Right lobe of liver (tissue), 6 donors: ENCODE measurements around the gene CLIC5. TPM values are rescaled to one million over a fixed set of nuclear protein-coding genes. Genes with fewer than 3 reads are reported as not detected.

Experiments used
- ATAC-seq, 4 donors: fragments of 200-7000 bp; cut with Tn5 transposase; one replicate each; pipeline ENCODE4 v1.9.1; 2020; ENCODE audit warnings: mild to moderate bottlenecking in 4 of 4, moderate library complexity in 4 of 4
- DNase-seq, 3 donors: peaks; one replicate each; pipeline ENCODE4 v3.0.0-alpha.2; 2020
- H3K27ac ChIP-seq, 3 donors: fragments of 200-600 bp; one replicate each; pipeline ENCODE4 v1.8.0; 2022
- H3K27me3 ChIP-seq, 2 donors: fragments of 200-600 bp; one replicate each; pipeline ENCODE4 v1.8.0; 2022
- H3K36me3 ChIP-seq, 4 donors: fragments of 200-600 bp; sonication (generic) in 1 of 4; one replicate each; pipeline versions ENCODE4 v1.5.1 to v1.8.0; 2017 to 2022; ENCODE audit warnings: control low read depth in 1 of 4
- H3K4me1 ChIP-seq, 4 donors: fragments of 200-600 bp; sonication (generic) in 1 of 4; one replicate each; pipeline versions ENCODE4 v1.5.1 to v1.8.0; 2017 to 2022; ENCODE audit warnings: control low read depth in 1 of 4
- H3K4me3 ChIP-seq, 3 donors: fragments of 200-600 bp; one replicate each; pipeline ENCODE4 v1.8.0; 2022
- H3K9me3 ChIP-seq, 4 donors: fragments of 200-600 bp; sonication (generic) in 1 of 4; one replicate each; pipeline versions ENCODE4 v1.5.1 to v1.8.0; 2017 to 2022; ENCODE audit warnings: control low read depth in 1 of 4
- POLR2A ChIP-seq: fragments of 450-650 bp; IDR thresholded peaks from one replicate; pipeline ENCODE4 v1.6.1; 2017; ENCODE audit warnings: antibody characterized with exemption, mild to moderate bottlenecking
- WGBS: methylation state at CpG from one replicate; pipeline ENCODE4 v1.1.6; 2018; ENCODE audit warnings: low coverage, low lambda C conversion rate; ENCODE audit not compliant: insufficient coverage; ENCODE audit errors: missing lambda C conversion rate; 5-methylcytosine and 5-hydroxymethylcytosine counted together
- intact Hi-C, 2 donors: fragments of 100-400 bp; cut with DNase I; formaldehyde crosslinking; loops; one replicate each; pipeline versions ENCODE4 v1.11.2 to v1.14.1; 2022
- total RNA-seq, 6 experiments: library from RNA; depleted of rRNA in 2 of 6; stranded (reverse); fragments of >200 nt in 2 of 6; fragmentation: NEBNext Ultra II Directional in 3 of 6; extraction: Animal tissue kit (Norgen Biotek cat#: 25700) in 3 of 6; gene quantifications; one replicate each; pipeline versions ENCODE4 v1.1.0 to v1.2.4, GENCODE V29; 2016 to 2023
- TF ChIP-seq, protein P1 (sequence below), 4 donors: fragments of 200-600 bp in 3 of 4; fragments of 450-650 bp in 1 of 4; IDR thresholded peaks; one replicate each; pipeline versions ENCODE4 v1.5.1 to v1.8.0; 2016 to 2022; ENCODE audit warnings: antibody characterized with exemption in 4 of 4, mild to moderate bottlenecking in 2 of 4
- donor health status: DM: no; HTN: yes; CAD: no.
- donor health status: DM: no; HTN: no; CAD: no.
- donor health status: DM: no; HTN: no; CAD: no.
- donor health status: DM: no; HTN: yes; CAD: no.
- donor health status: DM: no; HTN: yes; CAD: no.

CLIC5 gene
- total RNA-seq, 6 experiments from 2014 or later = 0.18 to 0.42 (median 0.29) TPM

DNA sequence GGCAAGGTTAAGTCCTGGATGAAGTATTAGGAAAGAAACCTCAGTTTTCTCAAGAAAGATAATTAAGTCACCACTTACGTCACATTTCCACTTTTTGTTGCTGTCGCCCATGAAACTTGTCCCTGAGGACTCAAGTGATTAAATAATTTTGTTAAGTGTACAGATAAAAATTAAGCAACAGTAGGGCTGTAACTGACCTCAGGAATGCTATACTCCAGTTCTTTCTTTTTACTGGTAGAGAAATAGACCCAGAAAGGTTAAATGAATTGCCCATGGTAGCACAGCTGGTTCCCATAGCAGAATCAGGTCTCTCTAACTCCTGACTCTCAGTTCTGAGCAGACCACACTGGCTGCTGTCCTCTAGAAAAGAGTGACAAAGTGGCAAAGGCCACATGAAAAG is 54.5 kb downstream of the CLIC5 start:
- DNase-seq (no peak), ATAC-seq (no peak)
- no peak overlapping the region for H3K27ac ChIP-seq
- no peaks in the 10 kb centered on the region for H3K9me3 ChIP-seq
- WGBS = 60% methylated on average over 2 of the region's 2 CpGs
- H3K36me3 ChIP-seq = no peaks in the 10 kb centered on the region
- H3K4me1 ChIP-seq = no peaks in the 10 kb centered on the region
- intact Hi-C loops = no loop called here
- TF ChIP-seq POLR2A = no peak
- TF ChIP-seq, protein P1, sequence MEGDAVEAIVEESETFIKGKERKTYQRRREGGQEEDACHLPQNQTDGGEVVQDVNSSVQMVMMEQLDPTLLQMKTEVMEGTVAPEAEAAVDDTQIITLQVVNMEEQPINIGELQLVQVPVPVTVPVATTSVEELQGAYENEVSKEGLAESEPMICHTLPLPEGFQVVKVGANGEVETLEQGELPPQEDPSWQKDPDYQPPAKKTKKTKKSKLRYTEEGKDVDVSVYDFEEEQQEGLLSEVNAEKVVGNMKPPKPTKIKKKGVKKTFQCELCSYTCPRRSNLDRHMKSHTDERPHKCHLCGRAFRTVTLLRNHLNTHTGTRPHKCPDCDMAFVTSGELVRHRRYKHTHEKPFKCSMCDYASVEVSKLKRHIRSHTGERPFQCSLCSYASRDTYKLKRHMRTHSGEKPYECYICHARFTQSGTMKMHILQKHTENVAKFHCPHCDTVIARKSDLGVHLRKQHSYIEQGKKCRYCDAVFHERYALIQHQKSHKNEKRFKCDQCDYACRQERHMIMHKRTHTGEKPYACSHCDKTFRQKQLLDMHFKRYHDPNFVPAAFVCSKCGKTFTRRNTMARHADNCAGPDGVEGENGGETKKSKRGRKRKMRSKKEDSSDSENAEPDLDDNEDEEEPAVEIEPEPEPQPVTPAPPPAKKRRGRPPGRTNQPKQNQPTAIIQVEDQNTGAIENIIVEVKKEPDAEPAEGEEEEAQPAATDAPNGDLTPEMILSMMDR (IDR thresholded peaks at IDR 0.05) = no peak
- H3K27me3 ChIP-seq = no peaks in the 10 kb centered on the region
- no peak overlapping the region for H3K4me3 ChIP-seq

DNA sequence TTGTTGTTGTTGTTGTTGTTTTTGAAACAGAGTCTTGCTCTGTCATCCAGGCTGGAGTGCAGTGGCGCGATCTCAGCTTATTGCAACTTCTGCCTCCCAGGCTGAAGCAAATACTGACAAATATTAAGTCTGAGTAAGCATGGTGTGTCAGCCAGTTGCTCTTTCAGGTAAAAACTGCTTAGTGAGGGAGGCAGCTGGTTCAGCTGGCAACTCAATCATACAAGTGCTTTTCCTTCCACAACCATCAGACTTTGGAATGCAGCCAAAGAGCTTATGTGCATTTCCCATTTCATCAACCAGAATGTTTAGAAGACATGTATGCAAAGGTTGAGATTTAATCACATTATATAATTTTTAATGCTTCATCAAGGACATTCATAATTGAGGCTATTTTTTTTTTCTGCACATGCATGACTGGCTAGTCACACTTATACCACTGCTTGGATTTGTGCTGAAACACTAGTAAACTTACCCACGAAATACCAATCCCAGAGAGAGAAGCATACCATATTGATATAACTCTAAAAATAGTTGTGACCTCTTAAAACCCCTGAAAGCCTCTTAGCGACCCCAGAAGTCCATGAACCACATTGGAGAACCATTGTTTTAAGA is 56.0 kb downstream of the CLIC5 start:
- intact Hi-C loops = no loop called here
- no peak for DNase-seq
- Histone ChIP-seq H3K4me3 (no peak overlapping the region), H3K9me3 (no peaks in the 10 kb centered on the region), H3K4me1 (no peaks in the 10 kb centered on the region), H3K27me3 (no peaks in the 10 kb centered on the region), H3K27ac (no peak overlapping the region), H3K36me3 (no peaks in the 10 kb centered on the region)
- TF ChIP-seq POLR2A = no peak
- TF ChIP-seq, protein P1 (IDR thresholded peaks at IDR 0.05) = no peak
- no peak for ATAC-seq
- 53% methylated on average over 4 of the region's 4 CpGs for WGBS

DNA sequence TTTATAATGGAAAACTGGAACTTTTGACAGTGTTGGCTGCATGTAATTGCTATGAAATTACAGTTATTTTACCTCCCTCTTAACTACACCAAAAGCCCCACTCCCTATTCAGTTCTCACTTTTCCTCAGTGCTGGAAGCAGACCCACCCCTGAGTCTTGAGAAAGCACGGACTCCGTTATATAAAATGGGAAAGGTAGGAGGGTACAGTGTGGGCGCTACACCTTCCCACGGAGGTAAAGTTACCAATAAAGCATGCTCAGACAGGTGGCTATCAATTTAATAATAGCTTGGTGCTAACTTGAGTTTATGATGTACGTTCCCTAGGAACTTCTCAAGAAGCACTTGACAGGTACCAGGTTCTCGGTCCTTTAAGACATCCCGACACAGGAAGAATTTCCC is 59.0 kb downstream of the CLIC5 start:
- intact Hi-C loops = no loop called here
- TF ChIP-seq, protein P1 (IDR thresholded peaks at IDR 0.05) = no peak
- TF ChIP-seq POLR2A = no peak
- 68% methylated on average over 7 of the region's 7 CpGs for WGBS
- no peaks in the 10 kb centered on the region for H3K36me3 ChIP-seq
- no peak overlapping the region for H3K27ac ChIP-seq
- H3K9me3 ChIP-seq = no peaks in the 10 kb centered on the region
- no peak overlapping the region for H3K4me3 ChIP-seq
- DNase-seq (no peak), ATAC-seq (no peak)
- no peaks in the 10 kb centered on the region for H3K27me3 ChIP-seq
- no peaks in the 10 kb centered on the region for H3K4me1 ChIP-seq

DNA sequence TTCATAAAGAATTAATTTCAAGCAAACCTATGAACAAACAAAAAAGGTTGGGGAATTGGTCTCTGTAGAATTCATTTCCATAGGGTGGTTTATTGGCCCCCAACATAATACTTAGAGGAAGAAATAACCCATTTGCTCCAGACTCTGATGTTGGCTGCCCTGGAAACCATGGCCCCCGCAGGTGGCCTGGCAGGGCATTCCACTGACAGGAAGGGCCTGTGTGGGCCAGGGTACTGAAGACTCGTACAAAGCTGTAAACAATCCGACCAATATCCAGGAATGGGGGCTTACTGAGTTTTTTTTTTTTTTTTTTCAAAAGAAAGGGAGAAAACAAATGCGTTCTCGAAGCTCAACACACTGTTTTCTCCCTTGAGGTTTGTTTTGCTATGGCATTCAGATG is 59.5 kb downstream of the CLIC5 start:
- DNase-seq (no peak), ATAC-seq (no peak)
- H3K27me3 ChIP-seq = no peaks in the 10 kb centered on the region
- 62% methylated on average over 5 of the region's 5 CpGs for WGBS
- TF ChIP-seq, protein P1 (IDR thresholded peaks at IDR 0.05) = no peak
- TF ChIP-seq POLR2A = no peak
- intact Hi-C loops = no loop called here
- H3K4me3 ChIP-seq = no peak overlapping the region
- no peaks in the 10 kb centered on the region for H3K9me3 ChIP-seq
- H3K4me1 ChIP-seq = no peaks in the 10 kb centered on the region
- H3K36me3 ChIP-seq = no peaks in the 10 kb centered on the region
- H3K27ac ChIP-seq = no peak overlapping the region

DNA sequence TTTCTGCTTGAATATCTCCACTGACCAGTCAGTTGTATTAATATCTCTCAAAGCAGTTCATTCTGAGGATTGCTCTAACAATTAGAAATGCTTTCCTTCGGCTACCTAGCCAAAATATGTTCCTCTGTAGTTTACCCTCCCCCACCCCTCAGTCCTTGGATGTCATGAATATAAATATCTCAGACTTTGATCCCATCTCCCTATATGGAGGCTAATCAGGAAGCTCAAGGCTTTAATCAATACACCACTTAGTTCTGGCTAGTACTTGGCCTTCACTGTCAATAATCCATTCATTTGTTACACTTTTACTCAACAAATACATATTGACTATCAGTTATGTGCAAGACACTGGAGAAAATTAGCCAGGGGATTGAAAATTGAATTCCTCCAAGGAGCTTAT is 60.1 kb downstream of the CLIC5 start:
- Histone ChIP-seq H3K27ac (no peak overlapping the region), H3K9me3 (no peaks in the 10 kb centered on the region), H3K4me1 (no peaks in the 10 kb centered on the region), H3K36me3 (no peaks in the 10 kb centered on the region), H3K27me3 (no peaks in the 10 kb centered on the region), H3K4me3 (no peak overlapping the region)
- WGBS = 73% methylated on average over 1 of the region's 1 CpG
- intact Hi-C loops = no loop called here
- ATAC-seq (no peak), DNase-seq (no peak)
- TF ChIP-seq, protein P1 (IDR thresholded peaks at IDR 0.05) = no peak
- no peak for TF ChIP-seq POLR2A
